ENCODE measurements around the gene RPS14.

DNA sequence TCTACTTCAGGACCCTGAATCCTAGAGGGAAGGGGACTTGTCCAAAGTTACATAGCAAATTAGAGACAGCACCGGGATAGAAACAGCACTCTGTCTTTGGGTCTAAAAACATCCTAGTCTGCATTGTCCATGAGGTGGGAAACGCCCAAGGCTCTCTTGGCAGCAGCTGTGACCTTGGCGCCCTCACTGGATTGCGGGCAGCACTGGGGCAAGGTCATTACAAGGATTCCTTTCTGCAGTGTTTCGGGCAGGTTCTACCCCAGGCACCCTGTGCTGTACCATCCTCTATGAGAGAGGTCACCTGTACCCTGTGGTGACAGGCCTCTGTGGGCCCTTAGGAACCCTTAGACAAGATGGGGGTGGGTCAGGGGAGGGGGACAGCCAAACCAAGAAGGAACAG, 45.4 kb downstream of the RPS14 start:
- TF ChIP-seq POLR2AphosphoS5 (IDR thresholded peaks at IDR 0.05) (no peak), POLR2A (IDR thresholded peaks at IDR 0.05) (no peak)
